ENCODE results near the gene CFAP46.
"Not testable (repeated sequence)": the region's sequence is repeated elsewhere in the genome, so short reads cannot be mapped to it uniquely, and the experiment has no call there.

CFAP46 gene

GRCh38 chr10:132906106-132906505 lies 36.3 kb downstream of the CFAP46 start:
- DNase-seq (ENCODE audit: low read depth): no peak
- no peak overlapping the region for H3K4me3 ChIP-seq (ENCODE audit: low read depth, low read length)
- no peak for TF ChIP-seq CTCF (conservative IDR thresholded peaks at IDR 0.05; ENCODE audit: low read depth, low read length)

- DNase-seq (ENCODE audit: low read depth): no peak
- no peak for TF ChIP-seq CTCF (conservative IDR thresholded peaks at IDR 0.05; ENCODE audit: low read depth, low read length)
- H3K4me3 ChIP-seq (ENCODE audit: low read depth, low read length): no peak overlapping the region
Observed at GRCh38 chr10:132905661-132906060, 36.7 kb downstream of the CFAP46 start.

- TF ChIP-seq CTCF (conservative IDR thresholded peaks at IDR 0.05; ENCODE audit: low read depth, low read length): no peak
- no peak for DNase-seq (ENCODE audit: low read depth)
- no peak overlapping the region for H3K4me3 ChIP-seq (ENCODE audit: low read depth, low read length)
Observed at GRCh38 chr10:132904814-132905649, 37.3 kb downstream of the CFAP46 start.

GRCh38 chr10:132904181-132904813 lies 38.1 kb downstream of the CFAP46 start:
- no peak overlapping the region for H3K4me3 ChIP-seq (ENCODE audit: low read depth, low read length)
- DNase-seq (ENCODE audit: low read depth): peak; percentile 41
- TF ChIP-seq CTCF (conservative IDR thresholded peaks at IDR 0.05; ENCODE audit: low read depth, low read length): peak; percentile 80

- not testable (repeated sequence) for H3K4me3 ChIP-seq (ENCODE audit: low read depth, low read length); DNase-seq (ENCODE audit: low read depth)
Observed at GRCh38 chr10:132902656-132903575, 39.5 kb downstream of the CFAP46 start.

GRCh38 chr10:132901351-132901750 lies 41.0 kb downstream of the CFAP46 start:
- no peak for TF ChIP-seq CTCF (conservative IDR thresholded peaks at IDR 0.05; ENCODE audit: low read depth, low read length)
- DNase-seq (ENCODE audit: low read depth): no peak

GRCh38 chr10:132900211-132900756 lies 42.1 kb downstream of the CFAP46 start:
- no peak for DNase-seq (ENCODE audit: low read depth)
- TF ChIP-seq CTCF (conservative IDR thresholded peaks at IDR 0.05; ENCODE audit: low read depth, low read length): no peak
- no peak overlapping the region for H3K4me3 ChIP-seq (ENCODE audit: low read depth, low read length)

More at GRCh38 chr10:132901351-132901750, 41.0 kb downstream of the CFAP46 start:
- no peak overlapping the region for H3K4me3 ChIP-seq (ENCODE audit: low read depth, low read length)
